Uterus (tissue), 4 donors: ENCODE data around the gene ZNF521. TPM values are rescaled to one million over a fixed set of nuclear protein-coding genes. Genes with fewer than 3 reads are reported as not detected.

ENCODE experiments used
- DNase-seq, 2 donors: peaks; one replicate each; pipeline ENCODE4 v3.0.0-alpha.2; 2019 to 2020
- H3K27ac ChIP-seq, 2 donors: fragments of 200-600 bp; sonication (generic); 1 replicate in 1 of 2; 2 replicates in 1 of 2; pipeline ENCODE4 v1.5.1; 2016 to 2018
- H3K27me3 ChIP-seq, 2 donors: fragments of 200-600 bp; sonication (generic); one replicate each; pipeline ENCODE4 v1.5.1; 2018 to 2019; ENCODE audit warnings: control low read depth in 1 of 2
- H3K36me3 ChIP-seq, 2 donors: fragments of 200-600 bp; sonication (generic); one replicate each; pipeline ENCODE4 v1.5.1; 2019; ENCODE audit warnings: control low read depth in 1 of 2
- H3K4me1 ChIP-seq, 2 donors: fragments of 200-600 bp; sonication (generic); one replicate each; pipeline ENCODE4 v1.5.1; 2018 to 2019; ENCODE audit warnings: control low read depth in 1 of 2
- H3K4me3 ChIP-seq, 2 donors: fragments of 200-600 bp; sonication (generic); 1 replicate in 1 of 2; 2 replicates in 1 of 2; pipeline ENCODE4 v1.5.1; 2018 to 2019; ENCODE audit warnings: mild to moderate bottlenecking in 1 of 2
- H3K9me3 ChIP-seq, 2 donors: fragments of 200-600 bp; sonication (generic); one replicate each; pipeline ENCODE4 v1.5.1; 2019; ENCODE audit warnings: control low read depth in 1 of 2
- POLR2A ChIP-seq, 2 donors: fragments of 450-650 bp; IDR thresholded peaks; one replicate each; pipeline ENCODE4 v1.6.1; 2016; ENCODE audit warnings: antibody characterized with exemption in 2 of 2, mild to moderate bottlenecking in 1 of 2, moderate library complexity in 1 of 2
- intact Hi-C: fragments of 100-400 bp; cut with DNase I; formaldehyde crosslinking; loops from one replicate; pipeline ENCODE4 v1.15.1; 2023; ENCODE audit warnings: low total_unique reads
- total RNA-seq, 4 donors: library from RNA; depleted of rRNA in 3 of 4; stranded (reverse); fragments of >200 nt in 3 of 4; gene quantifications; one replicate each; pipeline versions ENCODE4 v1.1.0 to v1.2.4, GENCODE V29; 2014 to 2023
- TF ChIP-seq, protein P1 (sequence below), 4 experiments: fragments of 200-600 bp in 2 of 4; fragments of 450-650 bp in 2 of 4; sonication (generic) in 2 of 4; IDR thresholded peaks; one replicate each; pipeline ENCODE4 v1.5.1; 2016 to 2019; ENCODE audit warnings: antibody characterized with exemption in 4 of 4, mild to moderate bottlenecking in 2 of 4, moderate library complexity in 1 of 4
- donor health status: DM: yes; HTN: yes; CAD: no.

Gene ZNF521
- total RNA-seq, 4 donors from 2014 or later = 47.4 to 116 (median 72.8) TPM

DNA sequence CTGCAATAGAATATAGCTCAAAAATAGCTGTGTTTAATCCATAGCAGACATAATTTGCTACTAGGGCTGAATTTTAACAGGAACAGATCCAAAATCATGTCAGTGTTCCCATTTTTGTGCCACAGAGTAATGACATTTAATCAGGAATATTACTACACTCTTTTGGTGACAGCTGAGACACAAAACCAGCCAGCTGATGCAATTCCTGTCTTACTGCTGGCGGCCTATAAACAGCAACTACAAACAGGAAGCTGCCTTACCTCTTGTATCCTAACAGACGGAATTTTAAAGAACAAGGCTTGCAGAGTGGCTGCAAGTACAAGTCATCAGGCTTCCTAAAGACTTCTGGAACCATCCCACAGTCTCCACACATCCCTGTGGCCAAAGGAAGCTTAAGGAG is 218.1 kb downstream of the ZNF521 start:
- no peak for DNase-seq
- H3K9me3 ChIP-seq = no peaks in the 10 kb centered on the region
- no peaks in the 10 kb centered on the region for H3K36me3 ChIP-seq

DNA sequence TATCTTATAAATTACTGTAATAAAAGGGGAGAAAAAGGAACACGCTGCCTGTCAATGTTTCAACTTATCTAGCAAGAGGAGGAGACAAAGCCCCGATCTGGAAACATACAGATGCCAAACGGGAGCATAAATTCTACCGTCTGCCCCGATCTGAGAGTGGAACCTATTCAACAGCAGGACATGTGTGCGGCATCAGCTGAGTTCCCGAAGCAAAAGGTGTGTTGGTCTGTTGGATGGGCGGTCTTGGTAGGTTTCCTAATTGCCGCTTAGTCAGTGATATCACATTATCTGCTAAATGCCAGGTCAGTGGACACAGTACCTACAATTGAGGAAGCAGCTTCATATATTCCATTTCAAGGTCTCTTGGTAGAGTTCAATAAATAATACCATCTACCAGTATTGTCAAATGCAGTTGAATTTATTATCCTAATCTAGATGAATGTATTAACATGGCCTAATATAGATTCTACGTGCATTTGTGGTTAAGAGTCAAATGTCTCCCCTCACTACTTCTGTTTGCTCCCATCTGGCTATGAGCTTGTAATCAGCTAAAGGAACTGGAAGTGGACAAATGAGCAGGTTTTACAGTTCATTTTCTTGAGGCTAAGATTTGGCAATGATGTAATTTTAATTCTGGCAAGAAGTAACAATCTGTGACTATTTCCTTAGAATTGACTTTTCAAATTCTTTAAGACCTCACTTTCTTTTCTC is 219.0 kb downstream of the ZNF521 start:
- no peak overlapping the region for H3K27ac ChIP-seq
- H3K27me3 ChIP-seq = no peaks in the 10 kb centered on the region
- no peaks in the 10 kb centered on the region for H3K4me1 ChIP-seq
- no peak for DNase-seq
- H3K9me3 ChIP-seq = no peaks in the 10 kb centered on the region
- no peaks in the 10 kb centered on the region for H3K36me3 ChIP-seq
- intact Hi-C loops = no loop called here
- TF ChIP-seq, protein P1, sequence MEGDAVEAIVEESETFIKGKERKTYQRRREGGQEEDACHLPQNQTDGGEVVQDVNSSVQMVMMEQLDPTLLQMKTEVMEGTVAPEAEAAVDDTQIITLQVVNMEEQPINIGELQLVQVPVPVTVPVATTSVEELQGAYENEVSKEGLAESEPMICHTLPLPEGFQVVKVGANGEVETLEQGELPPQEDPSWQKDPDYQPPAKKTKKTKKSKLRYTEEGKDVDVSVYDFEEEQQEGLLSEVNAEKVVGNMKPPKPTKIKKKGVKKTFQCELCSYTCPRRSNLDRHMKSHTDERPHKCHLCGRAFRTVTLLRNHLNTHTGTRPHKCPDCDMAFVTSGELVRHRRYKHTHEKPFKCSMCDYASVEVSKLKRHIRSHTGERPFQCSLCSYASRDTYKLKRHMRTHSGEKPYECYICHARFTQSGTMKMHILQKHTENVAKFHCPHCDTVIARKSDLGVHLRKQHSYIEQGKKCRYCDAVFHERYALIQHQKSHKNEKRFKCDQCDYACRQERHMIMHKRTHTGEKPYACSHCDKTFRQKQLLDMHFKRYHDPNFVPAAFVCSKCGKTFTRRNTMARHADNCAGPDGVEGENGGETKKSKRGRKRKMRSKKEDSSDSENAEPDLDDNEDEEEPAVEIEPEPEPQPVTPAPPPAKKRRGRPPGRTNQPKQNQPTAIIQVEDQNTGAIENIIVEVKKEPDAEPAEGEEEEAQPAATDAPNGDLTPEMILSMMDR (IDR thresholded peaks at IDR 0.05) = no peak
- no peak for TF ChIP-seq POLR2A (IDR thresholded peaks at IDR 0.05)
- H3K4me3 ChIP-seq = no peak overlapping the region

More for the DNA sequence above, 218.1 kb downstream of the ZNF521 start:
- no peak overlapping the region for H3K27ac ChIP-seq
- H3K4me1 ChIP-seq = no peaks in the 10 kb centered on the region
- intact Hi-C loops = no loop called here
- no peak overlapping the region for H3K4me3 ChIP-seq
- H3K27me3 ChIP-seq = no peaks in the 10 kb centered on the region
- no peak for TF ChIP-seq POLR2A (IDR thresholded peaks at IDR 0.05)
- TF ChIP-seq, protein P1 (IDR thresholded peaks at IDR 0.05) = no peak

DNA sequence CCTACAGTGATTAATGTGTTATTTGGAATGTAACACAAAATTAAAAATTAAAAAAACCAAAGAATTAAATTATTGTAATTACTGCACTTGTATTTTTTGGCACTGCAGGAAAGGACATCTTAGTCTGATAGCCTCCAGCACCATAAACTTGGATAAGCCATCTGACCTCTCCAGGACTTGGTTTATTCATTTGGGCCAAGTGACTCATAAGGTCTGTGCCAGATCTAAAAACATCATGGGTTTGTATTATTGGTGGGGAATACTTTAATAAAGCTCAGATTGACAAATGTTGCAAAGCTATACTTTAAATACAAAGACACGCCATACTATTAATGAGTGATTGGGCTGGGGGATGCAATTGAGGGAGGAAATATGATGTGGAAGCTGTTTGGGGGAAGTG is 225.2 kb downstream of the ZNF521 start:
- no peaks in the 10 kb centered on the region for H3K9me3 ChIP-seq
- TF ChIP-seq, protein P1 (IDR thresholded peaks at IDR 0.05) = no peak
- TF ChIP-seq POLR2A (IDR thresholded peaks at IDR 0.05) = no peak
- no peak for DNase-seq
- no peak overlapping the region for H3K27ac ChIP-seq
- H3K4me3 ChIP-seq = no peak overlapping the region
- H3K4me1 ChIP-seq = no peaks in the 10 kb centered on the region
- no peaks in the 10 kb centered on the region for H3K36me3 ChIP-seq
- H3K27me3 ChIP-seq = no peaks in the 10 kb centered on the region
- intact Hi-C loops = no loop called here

DNA sequence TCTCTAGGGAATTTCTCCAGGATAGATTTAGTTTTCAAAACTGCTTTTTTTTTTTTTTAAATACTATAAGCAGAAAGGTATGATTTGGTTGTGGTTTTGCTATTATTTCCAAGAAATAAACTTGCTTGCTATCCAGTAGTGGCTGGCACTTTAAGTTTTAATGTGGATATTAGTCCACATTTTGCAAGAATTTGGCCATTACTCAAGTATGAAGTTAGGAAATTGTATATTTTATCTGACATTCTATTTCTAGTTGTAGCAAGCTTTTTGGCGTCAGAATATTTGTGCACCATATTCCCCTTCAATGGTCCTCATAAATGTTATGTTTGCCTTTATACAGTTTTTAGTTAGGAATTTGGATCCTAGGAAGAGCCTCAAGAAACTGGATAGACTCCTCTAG is 226.3 kb downstream of the ZNF521 start:
- intact Hi-C loops = no loop called here
- Histone ChIP-seq H3K27me3 (no peaks in the 10 kb centered on the region), H3K36me3 (no peaks in the 10 kb centered on the region), H3K4me3 (no peak overlapping the region), H3K27ac (no peak overlapping the region), H3K9me3 (no peaks in the 10 kb centered on the region), H3K4me1 (no peaks in the 10 kb centered on the region)
- TF ChIP-seq, protein P1 (IDR thresholded peaks at IDR 0.05) = no peak
- no peak for TF ChIP-seq POLR2A (IDR thresholded peaks at IDR 0.05)
- no peak for DNase-seq

DNA sequence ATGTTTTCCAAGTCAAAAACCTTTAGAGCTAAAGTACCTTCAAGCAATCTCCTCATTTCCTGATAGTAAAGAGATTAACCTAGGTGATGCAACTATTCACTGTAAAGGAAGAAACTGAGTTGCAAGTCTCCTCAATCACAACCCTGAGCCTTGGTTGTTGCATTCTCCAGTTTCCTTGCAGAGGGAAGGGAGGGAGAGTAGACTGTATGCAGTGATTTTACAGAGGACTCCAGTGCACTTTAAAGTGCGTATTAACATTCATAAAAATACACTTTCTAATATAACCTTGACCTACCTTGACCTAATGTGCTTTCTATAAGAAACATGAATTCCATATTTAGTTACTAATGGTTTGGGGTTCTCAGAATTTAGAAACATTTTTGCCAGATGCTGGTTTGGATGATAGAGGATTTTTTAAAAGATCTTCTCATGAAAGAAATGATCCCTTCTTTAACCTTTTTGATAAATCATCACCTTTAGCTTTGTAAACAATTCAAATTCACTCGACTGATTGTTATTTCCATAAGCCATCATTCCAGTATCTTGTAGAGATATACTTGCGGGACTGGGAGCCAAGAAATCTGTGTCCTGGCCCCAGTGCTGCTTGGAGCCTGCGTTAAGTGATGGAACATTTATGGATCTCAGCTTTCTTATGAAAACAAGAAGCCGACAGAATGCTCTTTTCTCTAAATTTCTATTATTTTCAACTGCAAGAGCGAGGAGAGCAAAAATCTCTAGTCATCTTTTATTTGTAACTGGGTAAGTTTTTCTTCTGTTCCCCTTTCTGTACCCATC is 228.3 kb downstream of the ZNF521 start:
- Histone ChIP-seq H3K36me3 (no peaks in the 10 kb centered on the region), H3K4me1 (no peaks in the 10 kb centered on the region), H3K9me3 (no peaks in the 10 kb centered on the region), H3K4me3 (no peak overlapping the region), H3K27ac (no peak overlapping the region), H3K27me3 (no peaks in the 10 kb centered on the region)
- TF ChIP-seq POLR2A (IDR thresholded peaks at IDR 0.05) = no peak
- TF ChIP-seq, protein P1 (IDR thresholded peaks at IDR 0.05) = no peak
- DNase-seq = no peak
- intact Hi-C loops = no loop called here
